Stimulated activated CD4-positive, alpha-beta T cell treated with anti-CD3 and anti-CD28 coated beads, Interleukin-15, amount 100 ng/mL, for 48 hours (primary cell): ENCODE measurements around the gene ALG10.
"Not testable (repeated sequence)": the region's sequence is repeated elsewhere in the genome, so short reads cannot be mapped to it uniquely, and the experiment has no call there.

Experiments
- DNase-seq, 2 donors: peaks; one replicate each; pipeline ENCODE4 v3.0.0-alpha.2; 2020; ENCODE audit warnings: low read depth in 2 of 2

Gene ALG10

GRCh38 chr12:34022079-34022830 lies at the start of gene ALG10:
Gene ALG10, plus strand, starts transcription at chr12:34022496. Its CDS starts 104 bp downstream, at chr12:34022600.
- peak; percentile 92 for DNase-seq

- not testable (repeated sequence) for DNase-seq
Measured at GRCh38 chr12:33972884-33973283, 49.4 kb upstream of the ALG10 start.

- DNase-seq, result no peak
Measured at GRCh38 chr12:33977887-33978286, 44.4 kb upstream of the ALG10 start.

GRCh38 chr12:33988197-33988805 lies 34.0 kb upstream of the ALG10 start:
- DNase-seq, result no peak

DNA sequence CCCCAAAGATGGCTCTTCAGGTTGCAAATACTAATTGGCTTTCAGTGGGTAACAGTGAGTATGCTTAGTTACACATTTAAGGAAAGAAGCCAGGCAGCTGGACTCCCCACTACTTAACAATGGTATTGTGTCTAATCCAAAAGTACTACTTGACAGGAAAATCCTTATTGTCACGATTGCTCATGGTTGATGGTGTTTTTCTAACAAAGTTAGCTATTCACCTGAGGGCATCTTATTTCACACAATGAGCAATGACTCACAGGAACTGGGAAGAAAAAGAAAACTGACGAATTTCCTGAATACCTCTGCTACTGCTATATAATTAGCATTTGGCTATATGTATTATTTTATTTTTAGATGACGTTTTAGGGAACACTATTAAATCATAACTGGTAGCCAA lies 33.4 kb upstream of the ALG10 start:
- DNase-seq, result no peak

GRCh38 chr12:33994857-33995808 lies 27.2 kb upstream of the ALG10 start:
- DNase-seq, result no peak

GRCh38 chr12:34008835-34009234 lies 13.5 kb upstream of the ALG10 start:
- DNase-seq, result not testable (repeated sequence)

DNA sequence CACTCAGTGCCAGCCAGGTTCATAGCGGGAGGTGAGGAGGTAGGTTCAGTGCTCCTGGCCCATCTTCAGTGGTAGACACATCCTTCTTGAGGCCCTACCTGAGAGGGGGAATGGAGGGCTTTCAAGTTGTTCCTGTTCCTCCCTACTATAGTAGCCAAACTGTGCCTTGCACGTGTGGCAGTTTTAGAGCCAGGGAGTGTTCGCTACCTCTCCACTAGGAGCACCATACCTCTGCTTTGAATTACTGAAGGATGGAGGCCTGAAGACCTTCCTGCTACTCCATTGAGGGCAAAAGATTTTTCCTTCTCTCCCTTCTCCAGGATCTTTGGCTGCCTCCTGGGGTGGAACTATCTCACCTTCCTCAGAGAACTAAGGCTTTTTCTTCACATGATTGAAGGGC lies 5.9 kb upstream of the ALG10 start:
- no peak for DNase-seq

DNA sequence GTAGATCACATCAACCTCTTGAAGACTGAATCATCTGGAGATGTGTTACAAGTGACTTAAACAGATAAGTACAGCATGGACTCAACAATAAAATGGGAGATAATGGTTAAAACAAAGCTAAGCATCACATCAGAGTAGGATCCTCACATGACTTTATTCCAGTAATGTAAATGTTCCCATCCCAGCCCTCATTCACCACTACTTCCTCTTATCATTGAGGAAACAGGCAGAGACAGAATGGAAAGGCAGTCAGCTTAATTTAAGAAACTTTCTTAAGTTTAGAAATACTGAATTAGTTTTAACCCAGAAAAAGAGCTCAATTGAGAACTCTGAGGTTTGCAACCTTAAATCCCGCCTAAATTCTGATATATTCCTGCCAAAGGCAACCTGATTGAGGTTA lies 1.2 kb upstream of the ALG10 start:
- DNase-seq, result no peak

DNA sequence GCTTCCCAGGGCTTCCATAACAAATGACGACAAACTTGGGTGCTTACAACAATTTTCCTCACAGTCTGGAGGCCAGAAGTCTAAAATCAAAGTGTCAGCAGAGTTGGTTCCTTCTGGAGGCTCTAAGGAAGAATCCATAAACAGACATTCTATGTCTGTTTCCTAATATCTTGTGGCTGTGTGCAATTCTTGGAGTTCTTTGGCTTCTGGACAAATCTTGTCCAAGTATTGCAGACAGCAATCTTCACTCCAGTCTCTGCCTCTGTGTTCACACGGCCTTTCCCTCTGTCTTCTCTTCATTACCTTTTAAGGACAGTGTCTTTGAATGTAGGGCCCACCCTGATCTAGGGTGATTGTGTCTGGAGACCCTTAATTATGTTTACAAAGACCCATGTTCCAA lies 5.4 kb downstream of the ALG10 start:
- DNase-seq, result not testable (repeated sequence)

- DNase-seq, result no peak
Measured at GRCh38 chr12:34030591-34030990, 8.3 kb downstream of the ALG10 start.

- DNase-seq, result no peak
Measured at GRCh38 chr12:34033628-34034296, 11.5 kb downstream of the ALG10 start.

DNA sequence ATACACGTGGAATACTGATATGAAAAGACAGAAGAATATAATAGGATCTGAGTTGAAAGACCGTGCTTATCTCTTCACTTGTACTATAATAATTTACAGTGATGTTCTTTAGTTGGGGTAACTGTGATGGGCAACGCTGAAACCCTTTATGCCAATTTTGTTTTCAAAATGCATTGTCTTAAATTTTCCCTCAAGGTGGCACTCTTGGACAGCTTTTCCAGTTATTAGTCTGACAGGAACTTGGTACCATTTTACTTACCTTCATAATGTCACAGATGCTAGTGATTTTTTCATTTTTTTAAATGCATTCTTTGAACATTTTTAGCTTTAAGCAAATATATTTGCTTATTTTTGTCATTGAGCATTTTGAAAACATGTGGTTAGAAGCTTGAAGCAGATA lies 16.1 kb downstream of the ALG10 start:
- not testable (repeated sequence) for DNase-seq

DNA sequence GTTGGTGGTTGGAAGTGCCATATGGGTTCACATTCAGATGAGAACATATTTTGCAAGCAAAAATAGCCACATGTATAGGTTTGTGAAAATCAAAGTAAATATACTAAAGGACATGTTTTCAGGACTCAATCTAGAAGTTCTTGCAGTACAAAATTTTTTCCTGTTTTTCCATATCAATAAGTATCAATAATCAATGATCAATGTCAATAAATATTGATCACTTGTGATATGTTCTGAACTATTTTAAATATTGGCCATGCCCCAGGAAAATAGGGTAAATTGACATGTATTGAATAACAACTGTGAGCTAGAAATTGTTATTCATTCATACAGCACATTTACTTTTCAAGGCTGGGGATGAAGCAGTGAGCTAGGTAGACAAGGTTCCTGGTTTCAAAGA lies 24.3 kb downstream of the ALG10 start:
- DNase-seq, result no peak

DNA sequence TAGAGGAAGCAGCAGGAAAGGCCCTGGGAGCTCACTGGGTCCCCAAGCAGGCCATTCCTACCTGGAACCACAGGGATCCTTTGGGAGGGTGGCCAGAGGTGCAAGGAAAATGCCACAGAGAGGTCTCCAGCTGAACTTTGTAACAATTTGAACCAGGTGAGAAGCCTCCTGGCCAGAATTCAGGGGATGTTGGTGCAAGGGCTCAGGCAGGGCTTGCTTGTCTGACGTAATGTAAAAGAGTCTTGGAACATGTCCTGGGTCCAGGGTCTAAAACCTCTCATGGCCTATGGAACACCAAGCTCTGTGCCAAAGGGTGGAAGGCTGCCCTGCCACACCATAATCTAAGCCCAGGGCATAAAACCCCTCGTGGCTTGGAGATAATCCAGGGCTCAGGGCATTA lies 25.6 kb downstream of the ALG10 start:
- DNase-seq, result not testable (repeated sequence)

DNA sequence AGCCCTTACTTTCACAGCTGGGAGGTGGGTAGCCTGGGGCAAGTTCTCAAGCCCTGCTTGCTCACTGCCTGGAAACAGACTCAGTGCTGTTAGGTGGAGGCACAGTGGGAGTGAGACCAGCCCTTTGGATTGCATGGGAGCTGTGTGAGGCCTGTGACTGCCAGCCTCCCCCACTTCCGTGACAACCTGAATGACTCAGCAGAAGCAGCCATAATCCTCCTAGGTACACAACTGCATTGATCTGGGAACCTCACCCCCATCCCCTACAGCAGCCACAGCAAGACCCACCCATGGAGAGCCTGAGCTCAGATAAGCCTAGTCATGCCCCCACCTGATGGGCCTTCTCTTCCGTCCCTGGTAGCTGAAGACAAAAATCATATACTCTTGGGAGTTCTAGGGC lies 26.4 kb downstream of the ALG10 start:
- no peak for DNase-seq

- no peak for DNase-seq
Measured at GRCh38 chr12:34051486-34051885, 29.2 kb downstream of the ALG10 start.

GRCh38 chr12:34054938-34055337 lies 32.6 kb downstream of the ALG10 start:
- no peak for DNase-seq
